Activated CD4-positive, alpha-beta T cell treated with anti-CD3 and anti-CD28 coated beads, Interleukin-2, amount 50 U/mL, for 4 hours (primary cell): Measurements from ENCODE around the gene STRIP2.
"Not testable (repeated sequence)": the region's sequence is repeated elsewhere in the genome, so short reads cannot be mapped to it uniquely, and the experiment has no call there.

Experiments
- DNase-seq, 2 experiments: peaks; one replicate each; pipeline ENCODE4 v3.0.0-alpha.2; 2020

STRIP2 gene, protein sequence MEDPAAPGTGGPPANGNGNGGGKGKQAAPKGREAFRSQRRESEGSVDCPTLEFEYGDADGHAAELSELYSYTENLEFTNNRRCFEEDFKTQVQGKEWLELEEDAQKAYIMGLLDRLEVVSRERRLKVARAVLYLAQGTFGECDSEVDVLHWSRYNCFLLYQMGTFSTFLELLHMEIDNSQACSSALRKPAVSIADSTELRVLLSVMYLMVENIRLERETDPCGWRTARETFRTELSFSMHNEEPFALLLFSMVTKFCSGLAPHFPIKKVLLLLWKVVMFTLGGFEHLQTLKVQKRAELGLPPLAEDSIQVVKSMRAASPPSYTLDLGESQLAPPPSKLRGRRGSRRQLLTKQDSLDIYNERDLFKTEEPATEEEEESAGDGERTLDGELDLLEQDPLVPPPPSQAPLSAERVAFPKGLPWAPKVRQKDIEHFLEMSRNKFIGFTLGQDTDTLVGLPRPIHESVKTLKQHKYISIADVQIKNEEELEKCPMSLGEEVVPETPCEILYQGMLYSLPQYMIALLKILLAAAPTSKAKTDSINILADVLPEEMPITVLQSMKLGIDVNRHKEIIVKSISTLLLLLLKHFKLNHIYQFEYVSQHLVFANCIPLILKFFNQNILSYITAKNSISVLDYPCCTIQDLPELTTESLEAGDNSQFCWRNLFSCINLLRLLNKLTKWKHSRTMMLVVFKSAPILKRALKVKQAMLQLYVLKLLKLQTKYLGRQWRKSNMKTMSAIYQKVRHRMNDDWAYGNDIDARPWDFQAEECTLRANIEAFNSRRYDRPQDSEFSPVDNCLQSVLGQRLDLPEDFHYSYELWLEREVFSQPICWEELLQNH

DNA sequence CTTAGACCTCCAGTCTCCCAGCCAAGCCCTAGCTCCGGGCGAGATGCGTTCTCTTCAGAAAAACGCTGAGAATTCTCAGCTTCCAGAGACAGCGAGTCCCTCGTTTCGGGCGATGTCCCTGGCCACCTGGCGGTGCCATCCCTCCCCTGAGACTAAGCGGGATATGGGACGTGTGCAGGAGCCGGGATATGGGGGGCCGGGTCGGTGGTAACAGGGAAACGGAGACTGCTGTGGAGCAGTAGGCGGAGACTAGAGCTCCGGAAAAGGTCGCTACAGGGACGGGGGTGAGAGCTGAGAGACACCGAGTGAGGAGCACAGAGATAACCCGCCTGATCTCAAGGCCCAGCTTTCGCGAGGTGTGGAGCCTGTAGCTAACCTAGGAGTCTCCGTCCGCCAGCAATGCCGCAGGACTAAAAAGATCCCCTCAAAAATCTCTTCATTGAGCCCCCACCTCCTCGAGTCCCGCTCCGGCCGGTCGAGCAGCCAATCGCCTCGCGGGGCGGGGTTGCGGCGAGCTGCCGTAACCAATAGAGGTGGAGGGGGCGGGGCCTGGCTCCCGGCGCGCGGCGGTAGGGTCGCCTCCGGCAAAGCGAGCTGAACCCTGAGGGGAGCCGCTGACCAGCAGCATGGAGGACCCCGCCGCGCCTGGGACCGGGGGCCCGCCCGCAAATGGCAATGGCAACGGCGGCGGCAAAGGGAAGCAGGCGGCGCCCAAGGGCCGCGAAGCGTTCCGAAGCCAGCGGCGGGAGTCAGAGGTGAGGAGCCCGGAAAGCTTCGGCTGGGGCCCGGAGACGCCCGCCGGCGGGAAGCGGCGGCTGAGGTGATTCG, at the start of gene STRIP2:
STRIP2 (plus strand) TSS at position 586 of the 828 bp plus-strand sequence; CDS start at position 627, 41 bp downstream.
- DNase-seq: peak; percentile 84 to 85

DNA sequence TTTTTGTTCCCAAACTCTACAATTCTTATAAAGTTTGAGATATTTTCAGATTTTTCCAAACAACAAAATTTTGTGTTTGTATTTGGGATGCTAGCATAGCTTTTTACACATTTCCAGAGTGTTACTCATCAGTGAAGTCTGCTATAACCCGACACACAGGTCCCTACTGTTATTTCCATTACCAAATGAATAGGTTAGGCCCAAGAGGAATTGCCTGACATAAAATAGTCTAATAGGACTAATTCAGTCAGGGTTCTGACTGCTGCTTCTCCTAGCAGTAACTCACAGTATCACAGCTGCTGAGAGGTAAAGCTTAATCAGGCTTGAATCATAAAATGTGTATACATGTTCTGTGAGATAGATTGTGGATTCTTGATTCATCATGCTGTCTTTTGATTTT, 49.1 kb upstream of the STRIP2 start:
- no peak for DNase-seq

GRCh38 chr7:129385598-129385997, 48.6 kb upstream of the STRIP2 start:
- DNase-seq: no peak

GRCh38 chr7:129386506-129386905, 47.7 kb upstream of the STRIP2 start:
- no peak for DNase-seq

GRCh38 chr7:129387537-129387936, 46.7 kb upstream of the STRIP2 start:
- no peak for DNase-seq

DNA sequence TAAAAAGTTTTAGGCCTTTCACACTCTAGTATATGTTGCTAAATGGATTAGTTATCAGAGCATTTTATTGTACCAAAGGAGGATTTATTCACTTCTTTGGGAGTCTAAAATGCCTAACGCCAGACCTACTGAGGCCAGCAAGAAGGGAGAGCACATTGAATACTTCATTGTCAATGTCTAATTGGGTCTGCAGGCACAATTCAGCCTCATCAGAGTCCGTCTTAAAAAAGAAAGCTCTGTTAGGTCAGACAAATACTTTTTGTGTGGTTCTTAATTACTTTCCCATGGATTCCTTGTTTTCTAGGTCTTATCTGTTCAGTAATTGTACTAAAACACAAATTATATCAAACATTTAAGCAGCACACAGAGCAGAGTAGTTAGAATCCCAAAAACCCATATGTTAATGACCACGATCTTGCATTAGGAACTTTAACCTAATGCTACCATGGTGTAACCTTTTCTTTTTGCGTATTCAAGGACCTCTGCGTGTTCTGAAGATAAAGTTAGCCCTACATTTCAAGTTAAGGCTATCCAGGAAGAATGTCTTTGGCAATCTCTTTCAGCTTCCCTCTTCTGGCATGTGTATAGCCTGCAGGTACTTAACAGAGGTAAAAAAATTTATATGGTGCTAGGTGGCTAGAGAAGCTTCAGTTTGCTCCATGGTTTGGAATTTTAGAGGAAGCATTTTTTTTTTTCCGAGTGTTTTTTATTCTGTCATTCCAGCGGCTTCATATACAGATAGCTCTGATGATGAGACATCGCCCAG, 45.7 kb upstream of the STRIP2 start:
- DNase-seq: no peak

GRCh38 chr7:129389829-129390228, 44.4 kb upstream of the STRIP2 start:
- no peak for DNase-seq

- DNase-seq: no peak
Observed at GRCh38 chr7:129390314-129390713, 43.9 kb upstream of the STRIP2 start.

DNA sequence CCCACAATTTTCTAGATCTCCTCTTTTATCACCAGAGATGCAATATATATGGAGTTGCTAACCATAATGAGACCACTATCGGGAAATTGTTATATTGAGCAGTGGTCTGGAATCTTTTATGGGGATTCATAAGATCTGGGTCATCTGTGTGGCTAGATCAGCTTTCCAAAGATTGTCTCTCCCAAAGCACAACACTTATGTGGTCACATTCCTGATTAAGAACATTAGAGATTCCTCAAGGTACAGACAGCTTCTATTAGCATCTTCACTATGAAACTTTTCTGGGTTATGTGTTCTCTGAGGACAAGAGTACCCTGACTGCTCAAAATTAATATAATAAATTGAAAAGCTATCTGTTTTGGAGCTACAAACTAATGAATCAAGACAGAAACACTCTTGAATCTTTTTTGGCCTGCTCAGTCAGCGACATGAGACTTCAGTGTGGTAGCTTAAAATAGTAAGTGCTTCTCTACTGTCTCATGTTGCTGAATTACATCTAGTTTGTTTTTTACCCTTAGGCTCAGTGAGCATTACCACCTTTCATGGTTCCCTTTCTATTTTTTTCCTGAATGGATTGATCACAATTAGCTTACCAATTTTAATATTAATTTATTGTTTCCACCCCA, 42.6 kb upstream of the STRIP2 start:
- DNase-seq: no peak

- DNase-seq: no peak
Observed at GRCh38 chr7:129393255-129393654, 41.0 kb upstream of the STRIP2 start.

- no peak for DNase-seq
Observed at GRCh38 chr7:129394101-129394500, 40.1 kb upstream of the STRIP2 start.

DNA sequence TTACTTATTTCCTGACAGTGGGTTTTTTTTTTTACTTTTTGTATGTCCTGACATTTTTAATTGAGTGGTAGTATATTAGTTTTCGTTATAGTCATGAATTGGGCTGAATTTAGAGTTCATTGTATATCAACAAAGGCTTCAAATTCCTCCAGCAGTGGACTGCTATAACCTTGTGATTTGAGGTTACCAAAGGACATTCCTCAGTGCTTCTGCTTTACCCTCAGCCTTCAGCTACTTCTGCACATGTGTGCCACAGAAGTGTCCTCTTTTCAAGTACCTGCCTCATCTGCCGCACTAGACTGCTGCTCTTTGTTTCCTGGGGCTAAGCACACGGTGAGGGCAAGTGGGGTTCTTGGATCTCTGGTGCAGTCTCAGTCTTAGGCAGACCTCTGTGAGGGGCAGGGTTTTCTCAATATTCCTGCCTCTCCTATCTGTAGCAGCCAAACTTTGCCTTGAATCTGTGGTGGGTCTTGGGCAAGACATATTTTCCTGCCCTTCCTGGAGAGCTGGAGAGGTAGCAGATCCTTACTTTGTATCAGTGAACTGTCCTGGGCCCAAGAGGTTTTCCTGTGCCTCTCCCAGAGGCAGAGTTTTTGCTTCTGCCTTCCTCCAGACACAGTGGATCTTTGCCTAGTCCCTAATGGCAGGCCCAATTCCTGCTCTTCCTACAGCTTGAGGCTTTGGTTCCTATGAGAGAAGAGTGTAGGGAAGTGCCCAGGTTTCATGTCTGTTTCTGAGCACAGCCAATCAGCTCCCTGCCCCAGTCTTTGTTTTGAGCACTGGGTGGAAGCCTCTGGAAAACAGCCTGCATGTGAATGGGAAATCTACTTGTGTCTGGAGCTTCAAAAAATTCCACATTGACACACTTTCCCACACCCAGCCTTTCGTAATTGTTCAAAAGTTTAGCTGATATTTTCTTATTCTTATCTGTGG, 39.0 kb upstream of the STRIP2 start:
- DNase-seq: no peak

GRCh38 chr7:129401228-129401966, 32.8 kb upstream of the STRIP2 start:
- no peak for DNase-seq

DNA sequence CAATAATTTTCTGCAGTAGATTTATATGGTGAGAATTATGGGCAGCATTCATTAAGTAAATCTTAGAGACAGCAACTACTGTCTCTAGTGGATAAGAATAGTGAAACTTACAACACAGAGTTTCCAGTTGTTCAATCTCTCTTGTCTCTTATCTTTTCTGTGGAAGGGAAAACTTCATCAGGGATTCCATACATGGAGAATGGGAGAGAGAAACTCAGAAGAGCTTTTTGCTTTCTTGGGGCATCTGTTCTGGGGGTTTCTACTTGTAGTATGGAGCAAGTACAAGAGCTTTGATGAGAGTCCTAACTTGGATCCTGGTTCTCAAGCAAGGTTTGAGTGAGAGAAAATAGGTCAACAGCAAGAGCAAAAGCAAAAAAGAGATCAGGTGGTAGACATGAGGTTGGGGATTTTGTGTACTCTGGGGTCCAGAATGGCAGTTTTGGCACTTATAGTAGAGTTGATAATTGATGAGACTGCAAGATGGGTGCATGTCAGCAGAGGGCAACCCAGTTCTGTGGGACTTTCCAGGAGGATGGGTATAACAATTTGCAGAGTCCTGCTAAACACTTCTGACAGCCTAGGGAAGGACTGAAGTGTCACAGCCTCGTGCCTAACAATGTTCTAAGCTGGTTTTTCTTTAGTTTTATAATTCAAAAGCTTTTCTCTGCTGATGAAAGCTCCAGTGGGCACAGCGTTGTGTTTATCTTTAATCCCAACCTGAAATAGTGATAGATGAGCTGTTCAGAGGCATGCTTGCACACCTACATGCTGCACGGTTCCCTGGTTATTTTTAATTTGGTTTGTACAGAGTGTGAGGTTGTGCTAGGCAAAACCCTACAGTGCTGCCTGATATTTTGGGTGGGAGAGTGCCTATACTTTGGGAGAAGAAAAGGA, 32.0 kb upstream of the STRIP2 start:
- no peak for DNase-seq

DNA sequence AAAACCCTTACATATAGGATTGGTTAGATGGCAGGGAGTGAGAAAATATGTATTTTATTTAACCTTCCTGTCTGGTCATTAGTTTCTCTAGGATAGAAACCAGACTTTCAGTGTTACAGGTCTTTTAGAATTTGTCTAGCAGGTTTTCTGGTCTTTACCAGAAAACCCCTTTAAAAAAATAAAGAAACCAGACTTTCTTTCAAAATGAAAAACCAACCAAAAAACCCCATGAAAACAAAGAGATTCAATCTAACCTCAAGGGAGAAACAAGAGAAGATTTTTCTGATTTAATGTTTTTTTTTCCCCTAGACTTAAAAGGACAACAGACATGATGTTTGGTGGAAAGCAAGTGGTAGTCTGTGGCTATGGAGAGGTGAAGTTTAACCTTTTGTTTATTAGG, 28.7 kb upstream of the STRIP2 start:
- no peak for DNase-seq

GRCh38 chr7:129410238-129410637, 24.0 kb upstream of the STRIP2 start:
- not testable (repeated sequence) for DNase-seq

DNA sequence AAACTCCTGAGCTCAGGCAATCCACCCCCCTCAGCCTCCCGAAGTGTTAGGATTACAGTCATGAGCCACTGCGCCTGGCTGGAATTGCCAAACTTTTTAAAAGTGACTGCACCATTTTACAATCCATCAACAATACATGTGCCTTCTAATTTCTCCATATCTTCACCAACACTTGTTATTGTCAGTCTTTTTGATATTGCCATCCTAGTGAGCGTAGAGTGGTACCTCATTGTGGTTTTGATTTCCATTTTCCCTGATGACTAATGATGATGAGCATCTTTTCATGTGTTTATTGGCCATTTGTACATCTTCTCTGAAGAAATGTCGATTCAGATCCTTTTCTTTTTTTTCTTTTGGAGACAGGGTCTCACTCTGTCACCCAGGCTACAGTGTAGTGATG, 21.7 kb upstream of the STRIP2 start:
- no peak for DNase-seq

GRCh38 chr7:129417073-129417472, 17.2 kb upstream of the STRIP2 start:
- no peak for DNase-seq

- no peak for DNase-seq
Observed at GRCh38 chr7:129421717-129422250, 12.4 kb upstream of the STRIP2 start.
